22Rv1 (cell line): ENCODE results near the gene DNAH9.

Experiments used
- ZFX ChIP-seq: fragments of 450-650 bp; IDR thresholded peaks from 2 replicates; pipeline ENCODE4 v1.6.1; 2017; ENCODE audit warnings: antibody characterized with exemption, borderline replicate concordance
- TF ChIP-seq, protein P1 (sequence below): fragments of 450-650 bp; IDR thresholded peaks from 2 replicates; pipeline ENCODE4 v1.5.1; 2017; ENCODE audit warnings: mild to moderate bottlenecking

DNA sequence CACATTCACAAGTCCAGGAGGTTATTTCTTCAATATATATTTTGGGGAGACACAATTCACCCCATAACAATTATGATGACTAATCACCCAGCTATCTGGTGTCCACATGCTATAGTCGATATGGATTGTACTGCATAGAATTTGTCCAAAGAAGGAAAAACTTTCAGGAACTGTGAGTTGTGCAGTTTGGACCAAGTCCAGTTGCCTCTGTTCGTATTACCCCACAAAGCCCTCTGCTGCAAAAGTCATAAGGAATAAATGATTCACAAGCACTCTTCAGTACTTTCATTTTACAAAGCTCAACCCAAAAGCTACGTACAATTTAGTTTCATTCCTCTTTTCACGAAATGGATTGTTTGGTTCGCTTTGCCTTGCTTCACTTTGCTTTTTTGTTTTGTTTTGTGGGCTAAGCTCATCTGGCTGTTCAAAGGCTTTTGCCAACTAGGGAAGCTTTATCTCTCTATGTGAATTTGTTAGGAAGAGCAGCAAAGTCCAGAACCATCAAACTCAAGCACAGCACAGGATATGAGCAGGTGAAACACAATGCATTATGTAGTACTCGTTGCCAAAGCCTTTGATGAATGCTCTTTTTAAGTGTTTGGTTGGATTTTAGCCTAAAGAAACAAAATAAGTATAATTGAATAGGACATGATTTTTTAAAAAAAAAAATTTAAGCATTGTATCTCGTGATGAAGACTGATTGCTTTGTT, 300.4 kb downstream of the DNAH9 start:
- TF ChIP-seq, protein P1, sequence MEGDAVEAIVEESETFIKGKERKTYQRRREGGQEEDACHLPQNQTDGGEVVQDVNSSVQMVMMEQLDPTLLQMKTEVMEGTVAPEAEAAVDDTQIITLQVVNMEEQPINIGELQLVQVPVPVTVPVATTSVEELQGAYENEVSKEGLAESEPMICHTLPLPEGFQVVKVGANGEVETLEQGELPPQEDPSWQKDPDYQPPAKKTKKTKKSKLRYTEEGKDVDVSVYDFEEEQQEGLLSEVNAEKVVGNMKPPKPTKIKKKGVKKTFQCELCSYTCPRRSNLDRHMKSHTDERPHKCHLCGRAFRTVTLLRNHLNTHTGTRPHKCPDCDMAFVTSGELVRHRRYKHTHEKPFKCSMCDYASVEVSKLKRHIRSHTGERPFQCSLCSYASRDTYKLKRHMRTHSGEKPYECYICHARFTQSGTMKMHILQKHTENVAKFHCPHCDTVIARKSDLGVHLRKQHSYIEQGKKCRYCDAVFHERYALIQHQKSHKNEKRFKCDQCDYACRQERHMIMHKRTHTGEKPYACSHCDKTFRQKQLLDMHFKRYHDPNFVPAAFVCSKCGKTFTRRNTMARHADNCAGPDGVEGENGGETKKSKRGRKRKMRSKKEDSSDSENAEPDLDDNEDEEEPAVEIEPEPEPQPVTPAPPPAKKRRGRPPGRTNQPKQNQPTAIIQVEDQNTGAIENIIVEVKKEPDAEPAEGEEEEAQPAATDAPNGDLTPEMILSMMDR: no peak
- no peak for TF ChIP-seq ZFX
